ENCODE data around the gene GRHPR.

Gene GRHPR

DNA sequence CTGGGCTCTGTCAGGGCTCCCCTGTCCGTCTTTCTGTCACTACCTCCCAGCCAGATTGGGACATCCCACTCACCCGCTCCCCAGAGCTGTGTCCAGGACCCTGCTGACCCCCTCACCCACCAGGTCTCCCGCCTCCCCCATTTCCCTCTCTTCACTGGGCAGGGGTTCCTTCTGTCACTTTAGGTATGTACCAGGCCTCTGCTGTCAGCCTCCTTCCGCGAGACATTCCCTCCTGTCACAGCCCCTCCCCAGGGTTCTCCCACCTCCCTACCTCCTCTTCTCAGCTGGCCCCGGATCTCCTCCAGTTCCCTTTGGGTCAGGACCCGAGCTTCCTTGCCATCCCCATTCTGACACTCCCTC lies 63.7 kb downstream of the GRHPR start:
- DNase-seq, result no peak

Data from stimulated activated CD4-positive, alpha-beta T cell treated with anti-CD3 and anti-CD28 coated beads, Interleukin-12 subunit alpha, Interleukin-12 subunit beta, amount 100 ng/mL, for 4 hours (primary cell).